IMR-90 (cell line): ENCODE measurements around the gene HTRA2. TPM values are rescaled to one million over a fixed set of nuclear protein-coding genes. Genes with fewer than 3 reads are reported as not detected.

Experiments
- ATAC-seq: fragments of 200-7000 bp; cut with Tn5 transposase; 2 replicates; pipeline ENCODE4 v1.9.1; 2020; ENCODE audit warnings: low read depth, mild to moderate bottlenecking, moderate library complexity
- BruUV-seq: library from RNA; stranded (reverse); fragments of 400-500 nt; replicated peaks from 2 replicates; lab custom pipeline; 2021; lab: Mats Ljungman, UMichigan
- CTCF ChIA-PET: fragments of 300-600 bp; formaldehyde crosslinking; extraction: SDS; loops from one replicate; lab custom pipeline; 2021; ENCODE audit warnings: antibody characterized with exemption; lab: Yijun Ruan, JAX
- POLR2A ChIA-PET: fragments of 300-600 bp; sonication (Branson Sonifier 250); formaldehyde crosslinking; loops from one replicate; lab custom pipeline; 2022; ENCODE audit warnings: antibody characterized with exemption; ENCODE audit not compliant: unreplicated experiment; lab: Charles Lee
- DNase-seq: peaks from one replicate; pipeline ENCODE4 v3.0.0; 2013
- H2AFZ ChIP-seq: replicated peaks from 2 replicates; pipeline ENCODE3; 2013; ENCODE audit warnings: low read length, mild to moderate bottlenecking; ENCODE audit not compliant: poor library complexity
- H2AK5ac ChIP-seq: 2 replicates; pipeline ENCODE4 v1.6.1; 2013; ENCODE audit warnings: low read depth, low read length, inconsistent platforms
- H2AK9ac ChIP-seq: replicated peaks from 2 replicates; pipeline ENCODE3; 2013; ENCODE audit warnings: mild to moderate bottlenecking, low read depth, low read length, moderate library complexity; ENCODE audit not compliant: poor library complexity
- H2BK120ac ChIP-seq: 2 replicates; pipeline ENCODE4 v1.6.1; 2013; ENCODE audit warnings: low read depth, low read length, inconsistent platforms
- H2BK15ac ChIP-seq: 3 replicates; pipeline ENCODE4 v1.6.1; 2013; ENCODE audit warnings: low read depth, low read length, inconsistent platforms
- H2BK20ac ChIP-seq: 2 replicates; pipeline ENCODE4 v1.6.1; 2013; ENCODE audit warnings: low read depth, mild to moderate bottlenecking, inconsistent platforms, low read length, moderate library complexity
- H2BK5ac ChIP-seq: 2 replicates; pipeline ENCODE4 v1.6.1; 2013; ENCODE audit warnings: mild to moderate bottlenecking, low read depth, low read length, inconsistent platforms; ENCODE audit not compliant: poor library complexity, severe bottlenecking
- H3K14ac ChIP-seq: replicated peaks from 2 replicates; pipeline ENCODE4 v1.6.1; 2013; ENCODE audit warnings: low read depth, low read length, inconsistent platforms
- H3K18ac ChIP-seq: 2 replicates; pipeline ENCODE4 v1.6.1; 2013; ENCODE audit warnings: low read depth, low read length, control low read depth
- H3K23ac ChIP-seq: 2 replicates; pipeline ENCODE4 v1.6.1; 2013; ENCODE audit warnings: low read depth, low read length, inconsistent platforms
- H3K27ac ChIP-seq: 2 replicates; pipeline ENCODE4 v1.5.1; 2013; ENCODE audit warnings: mild to moderate bottlenecking, control low read depth, low read length; ENCODE audit not compliant: insufficient read depth
- H3K27me3 ChIP-seq: 2 replicates; pipeline ENCODE4 v1.6.1; 2013; ENCODE audit warnings: low read length; ENCODE audit not compliant: control insufficient read depth, insufficient read depth
- H3K36me3 ChIP-seq: 2 replicates; pipeline ENCODE4 v1.6.1; 2013; ENCODE audit warnings: low read length, mixed read lengths; ENCODE audit not compliant: control insufficient read depth, insufficient read depth
- H3K4ac ChIP-seq: 2 replicates; pipeline ENCODE4 v1.6.1; 2013; ENCODE audit warnings: low read depth, low read length, inconsistent platforms
- H3K4me1 ChIP-seq: 2 replicates; pipeline ENCODE4 v1.6.1; 2013; ENCODE audit warnings: low read length, mixed read lengths; ENCODE audit not compliant: control insufficient read depth, insufficient read depth
- H3K4me2 ChIP-seq: 2 replicates; pipeline ENCODE4 v1.6.1; 2013; ENCODE audit warnings: low read depth, mild to moderate bottlenecking, control low read depth, low read length, moderate library complexity
- H3K4me3 ChIP-seq: 2 replicates; pipeline ENCODE4 v1.5.1; 2013; ENCODE audit warnings: low read depth, mild to moderate bottlenecking, control low read depth, low read length, moderate library complexity; ENCODE audit not compliant: insufficient read depth
- H3K56ac ChIP-seq: 2 replicates; pipeline ENCODE4 v1.6.1; 2013; ENCODE audit warnings: low read length, inconsistent platforms; ENCODE audit not compliant: insufficient read depth; ENCODE audit errors: extremely low read depth
- H3K79me1 ChIP-seq, 2 experiments: 2 replicates each; pipeline ENCODE4 v1.6.1; 2013; ENCODE audit warnings: low read length in 2 of 2, inconsistent platforms in 1 of 2, low read depth in 1 of 2
- H3K9ac ChIP-seq: 2 replicates; pipeline ENCODE4 v1.6.1; 2013; ENCODE audit warnings: low read depth, low read length, control low read depth
- H3K9me1 ChIP-seq: 2 replicates; pipeline ENCODE4 v1.6.1; 2013; ENCODE audit warnings: low read length, inconsistent platforms; ENCODE audit not compliant: insufficient read depth
- H3K9me3 ChIP-seq: 2 replicates; pipeline ENCODE4 v1.6.1; 2013; ENCODE audit warnings: low read length; ENCODE audit not compliant: control insufficient read depth, insufficient read depth
- H4K20me1 ChIP-seq: 2 replicates; pipeline ENCODE4 v1.6.1; 2013; ENCODE audit warnings: low read length, inconsistent platforms; ENCODE audit not compliant: insufficient read depth
- H4K5ac ChIP-seq: 2 replicates; pipeline ENCODE4 v1.6.1; 2013; ENCODE audit warnings: mild to moderate bottlenecking, low read depth, low read length, control low read depth
- H4K8ac ChIP-seq, 2 experiments: 2 replicates each; pipeline ENCODE4 v1.6.1; 2013; ENCODE audit warnings: low read depth in 2 of 2, low read length in 2 of 2, control low read depth in 1 of 2, inconsistent platforms in 1 of 2
- H4K91ac ChIP-seq: 2 replicates; pipeline ENCODE4 v1.6.1; 2013; ENCODE audit warnings: low read depth, low read length, inconsistent platforms; ENCODE audit not compliant: insufficient read depth
- NFE2L2 ChIP-seq: fragments of 150-350 bp; IDR thresholded peaks from 2 replicates; pipeline ENCODE4 v1.6.1; 2016; ENCODE audit warnings: low read depth, mild to moderate bottlenecking, low read length
- SMC3 ChIP-seq: fragments of 150-350 bp; IDR thresholded peaks from 2 replicates; pipeline ENCODE4 v1.6.1; 2016; ENCODE audit warnings: low read depth, mild to moderate bottlenecking, antibody characterized with exemption, low read length, moderate library complexity
- WGBS, 2 experiments: methylation state at CpG; one replicate each; pipeline versions ENCODE4 v1.1.5 to v1.1.7; 2013; ENCODE audit warnings: missing lambda C conversion rate in 2 of 2; ENCODE audit not compliant: insufficient read length in 1 of 2; ENCODE audit errors: extremely low coverage in 2 of 2; 5-methylcytosine and 5-hydroxymethylcytosine counted together
- dilution Hi-C: fragments of 300-500 bp; cut with HindIII; formaldehyde crosslinking; loops from one replicate; pipeline ENCODE4 v1.14.3; 2018; ENCODE audit warnings: low sequenced_read_pairs; ENCODE audit not compliant: unreplicated experiment
- in situ Hi-C: fragments of 300-500 bp; cut with MboI; formaldehyde crosslinking; loops from 3 replicates; pipeline ENCODE4 v1.14.3; 2019; ENCODE audit warnings: low sequenced_read_pairs, inconsistent platforms, mixed read lengths
- intact Hi-C: fragments of 100-400 bp; cut with micrococcal nuclease; formaldehyde crosslinking; loops from 2 replicates; pipeline ENCODE4 v1.10.0; 2022
- polyA plus RNA-seq, 3 experiments: library from polyadenylated mRNA; depleted of rRNA; stranded (reverse); fragments of >200 nt; gene quantifications; 2 replicates each; pipeline ENCODE4 v1.2.3, GENCODE V29; 2012; ENCODE audit warnings: low replicate concordance in 1 of 3
- total RNA-seq: library from RNA; depleted of rRNA; stranded (reverse); fragments of >200 nt; gene quantifications from 2 replicates; pipeline ENCODE4 v1.2.3, GENCODE V29; 2012

HTRA2 gene
- total and polyA plus RNA-seq, 2 of the 4 experiments (the other 2 are of a cell fraction), result 23.6 to 28.1 TPM

DNA sequence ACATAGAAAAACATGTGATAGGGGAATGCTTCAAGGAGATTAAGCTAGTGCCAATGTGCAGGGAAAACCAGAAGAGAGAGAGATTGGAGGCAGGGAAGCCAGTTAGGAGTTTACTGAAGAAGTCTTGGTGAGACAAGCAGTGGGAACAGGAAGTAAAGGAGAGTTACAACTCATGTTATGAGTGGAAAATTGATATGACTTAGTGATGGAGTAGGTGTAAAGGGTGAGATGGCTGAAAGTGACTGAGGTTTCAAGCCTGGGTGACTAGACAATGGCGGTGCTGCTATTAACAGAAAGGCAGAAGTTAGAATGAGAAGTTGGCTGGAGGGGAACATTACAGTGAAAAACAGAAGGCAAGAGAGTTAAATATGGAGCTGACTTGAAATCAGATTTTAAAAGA lies 41.3 kb downstream of the HTRA2 start:
- Histone ChIP-seq H3K9me3 (no peaks in the 10 kb centered on the region), H2BK5ac (peak overlapping the region; percentile 19), H3K14ac (no peak overlapping the region; the same call in 1 of the 2 replicates), H3K23ac (no peak overlapping the region), H4K5ac (peak overlapping the region; percentile 42; the same call in 1 of the 2 replicates), H3K27ac (no peak overlapping the region), H3K9me1 (peaks cover 15% of the 10 kb centered on the region), H3K9ac (no peak overlapping the region), H2BK15ac (peak overlapping the region; percentile 87; the same call in 2 of the 3 replicates), H3K18ac (peak overlapping the region; percentile 7; the same call in 1 of the 2 replicates), H3K4me3 (no peak overlapping the region), H4K20me1 (no peaks in the 10 kb centered on the region), H2AK5ac (peak overlapping the region; percentile 40), H2AK9ac (no peak overlapping the region), H2BK120ac (0 out of 2 replicates have a peak overlapping the region, but pooled peaks have one; percentile 47), H2AFZ (no peak overlapping the region), H4K8ac (peak overlapping the region in 1 of 2 experiments; percentile 49; a peak in 2 of 4 replicates), H3K27me3 (no peaks in the 10 kb centered on the region), H2BK20ac (no peak overlapping the region), H3K4me1 (peaks cover 16% of the 10 kb centered on the region), H4K91ac (0 out of 2 replicates have a peak overlapping the region, but pooled peaks have one; percentile 2), H3K36me3 (no peaks in the 10 kb centered on the region), H3K56ac (no peak overlapping the region), H3K79me1 (no peaks in the 10 kb centered on the region), H3K4ac (peak overlapping the region; percentile 32; the same call in 1 of the 2 replicates), H3K4me2 (no peak overlapping the region)
- no peak for DNase-seq
- intact Hi-C loops (no loop called here), in situ Hi-C loops (no loop called here), dilution Hi-C loops (no loop called here)
- TF ChIP-seq NFE2L2 (no peak), SMC3 (no peak)
- CTCF ChIA-PET, result no interaction called here
- no peak for ATAC-seq
- BruUV-seq, result no TSS peak
- POLR2A ChIA-PET, result no interaction called here
- 78% methylated on average over 1 of the region's 1 CpG; no CpG with 5 or more reads in 1 of the 2 experiments for WGBS, 2 experiments
